EH (cell line): ENCODE measurements around the gene PALB2.
"Not testable (repeated sequence)": the region's sequence is repeated elsewhere in the genome, so short reads cannot be mapped to it uniquely, and the experiment has no call there.

Experiments used
- DNase-seq: peaks from one replicate; pipeline ENCODE4 v3.0.0-alpha.2; 2015; ENCODE audit warnings: low read depth

Gene PALB2

DNA sequence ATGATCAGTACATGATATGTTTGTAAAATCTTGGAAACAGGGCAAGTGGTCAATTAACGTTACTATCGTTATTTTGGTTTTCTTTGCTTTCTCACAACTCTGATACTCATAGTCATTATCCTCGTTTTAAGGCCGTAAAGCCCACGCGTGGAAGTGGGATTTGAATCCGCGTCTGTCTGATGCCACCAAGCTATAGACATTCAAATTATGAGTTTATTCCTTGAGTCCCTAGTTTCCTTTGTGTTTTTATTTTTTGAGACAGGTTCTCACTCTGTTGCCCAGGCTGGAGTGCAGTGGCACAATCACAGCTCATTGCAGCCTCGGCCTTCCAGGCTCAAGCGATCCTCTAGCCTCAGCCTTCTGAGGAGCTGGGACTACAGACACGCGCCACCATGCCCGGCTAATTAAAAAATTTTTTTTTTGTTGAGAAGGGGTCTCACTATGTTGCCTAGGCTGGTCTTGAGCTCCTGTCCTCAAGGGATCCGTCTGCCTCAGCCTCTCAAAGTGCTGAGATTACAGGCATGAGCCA, 1.2 kb upstream of the PALB2 start:
- DNase-seq, result no peak

DNA sequence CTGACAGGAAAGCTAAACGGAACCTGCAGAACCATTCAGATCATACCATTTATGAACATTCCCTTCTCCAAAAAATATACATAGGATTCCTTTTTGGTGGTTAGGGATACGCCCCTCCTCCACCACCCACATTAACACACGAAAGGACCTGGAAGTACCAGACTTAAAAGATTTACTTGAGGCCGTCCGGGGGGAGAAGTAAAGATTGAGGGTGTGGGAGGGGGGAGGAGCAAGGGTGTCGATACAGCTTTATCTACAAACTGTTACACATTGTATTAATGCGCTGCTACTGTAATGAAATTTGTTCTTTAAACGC, 537 bp downstream of the PALB2 start:
- DNase-seq, result no peak

DNA sequence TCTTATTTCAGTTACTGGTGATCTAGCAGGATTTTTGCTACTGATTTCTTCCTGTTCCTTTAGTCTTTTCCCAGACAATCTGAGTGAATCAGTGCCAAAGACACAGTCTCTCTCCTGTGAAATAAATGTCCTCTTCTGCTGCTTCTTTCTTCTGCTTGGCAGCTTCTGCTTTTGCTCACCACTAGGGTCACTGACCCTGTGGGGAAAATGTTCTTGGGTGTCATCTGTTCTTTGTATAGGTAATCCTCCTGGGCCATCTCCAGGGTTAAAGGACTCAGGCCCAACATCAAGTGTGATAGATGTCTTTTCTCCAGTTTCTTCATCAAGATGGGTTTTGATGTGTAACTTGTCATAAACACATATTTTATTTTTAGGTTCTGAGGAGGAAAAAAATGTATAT, 5.2 kb downstream of the PALB2 start:
- no peak for DNase-seq

DNA sequence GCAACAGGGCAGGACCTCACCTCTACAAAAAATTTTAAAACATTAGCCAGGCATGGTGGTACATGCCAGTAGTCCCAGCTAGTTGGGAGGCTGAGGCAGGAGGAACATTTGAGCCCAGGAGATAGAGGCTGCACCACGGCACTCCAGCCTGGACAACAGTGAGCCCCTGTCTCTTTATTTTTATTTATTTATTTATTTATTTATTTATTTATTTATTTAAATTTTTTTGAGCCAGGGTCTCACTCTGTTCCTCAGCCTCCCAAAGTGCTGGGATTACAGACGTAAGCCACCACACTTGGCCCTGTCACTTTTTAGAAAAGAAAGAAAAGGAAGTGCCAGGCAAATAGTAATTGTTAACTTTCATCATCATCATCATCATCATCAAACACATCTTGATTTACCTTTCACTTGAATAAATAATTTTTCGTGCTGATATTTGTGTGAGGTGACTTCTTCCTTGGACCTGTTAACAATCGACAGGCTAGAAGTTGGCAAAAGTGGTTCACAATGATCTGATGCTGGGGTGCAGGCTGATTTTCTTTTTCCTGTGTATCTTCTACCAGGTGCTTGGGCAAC, 6.6 kb downstream of the PALB2 start:
- no peak for DNase-seq

DNA sequence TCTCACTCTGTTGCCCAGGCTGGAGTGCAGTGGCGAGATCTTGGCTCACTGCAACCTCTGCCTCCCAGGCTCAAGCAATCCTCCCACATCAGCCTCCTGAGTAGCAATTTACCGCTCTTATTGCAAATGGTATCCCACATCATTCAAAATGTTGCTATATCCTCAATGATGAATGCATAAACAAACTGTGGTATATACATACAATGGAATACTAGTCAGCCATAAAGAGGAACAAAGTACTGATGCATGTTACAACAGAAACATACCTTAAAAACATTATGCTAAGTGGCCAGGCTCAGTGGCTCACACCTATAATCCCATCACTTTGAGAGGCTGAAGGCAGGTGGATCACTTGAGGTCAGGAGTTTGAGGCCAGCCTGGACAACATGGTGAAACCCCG, 9.2 kb downstream of the PALB2 start:
- not testable (repeated sequence) for DNase-seq

DNA sequence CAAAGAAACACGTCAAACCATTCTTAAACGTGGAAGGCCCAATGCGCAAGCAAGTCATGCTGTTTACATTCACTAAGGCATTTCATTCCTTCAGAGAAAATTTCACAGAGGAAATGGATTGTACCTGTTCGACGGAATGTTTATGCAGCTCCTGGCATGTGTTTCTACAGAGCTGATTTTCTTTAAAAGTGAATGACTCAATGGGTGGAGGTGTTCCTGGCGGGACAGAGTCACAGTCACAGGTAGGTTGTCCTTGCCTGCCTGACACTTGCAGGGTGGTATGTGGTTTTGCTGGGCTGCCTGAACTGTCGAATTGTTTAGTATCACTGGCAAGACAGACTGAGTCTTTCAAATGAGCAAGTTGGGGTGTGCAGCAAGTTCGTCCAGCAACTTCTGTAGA, 11.6 kb downstream of the PALB2 start:
- DNase-seq, result no peak

DNA sequence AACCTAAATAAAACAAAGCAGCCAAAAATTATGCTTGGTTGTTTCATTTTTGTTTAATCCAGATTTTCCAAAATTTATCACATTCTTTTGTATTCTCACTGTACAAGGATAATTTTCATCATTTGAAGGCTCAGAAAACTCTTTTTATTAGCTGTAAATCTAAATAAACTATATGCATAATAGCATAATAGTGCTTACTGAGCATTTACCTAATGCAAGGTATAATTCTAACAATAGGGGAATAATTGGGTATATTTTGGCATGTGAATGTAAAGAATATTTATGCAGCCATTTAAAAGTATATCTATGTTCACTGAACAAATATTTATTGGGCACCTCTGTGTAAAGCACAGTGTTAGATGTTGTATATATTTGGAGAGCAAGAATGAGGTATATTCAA, 17.0 kb downstream of the PALB2 start:
- no peak for DNase-seq

DNA sequence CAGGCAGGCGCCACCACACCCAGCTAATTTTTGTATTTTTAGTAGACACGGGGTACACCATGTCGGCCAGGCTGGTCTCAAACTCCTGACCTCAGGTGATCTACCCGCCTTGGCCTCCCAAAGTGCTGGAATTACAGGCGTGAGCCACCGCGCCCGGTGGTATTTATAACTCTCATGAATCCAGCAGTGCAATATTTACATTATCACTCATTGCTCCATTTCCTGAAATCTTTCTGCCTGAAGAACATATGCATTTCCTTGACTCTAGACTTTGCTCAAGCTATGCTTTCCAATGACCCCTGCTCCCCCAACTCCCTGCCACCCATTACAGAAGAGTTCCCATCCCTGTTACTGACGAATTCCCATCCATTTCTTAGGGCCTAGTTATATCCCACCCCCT, 25.3 kb downstream of the PALB2 start:
- no peak for DNase-seq

DNA sequence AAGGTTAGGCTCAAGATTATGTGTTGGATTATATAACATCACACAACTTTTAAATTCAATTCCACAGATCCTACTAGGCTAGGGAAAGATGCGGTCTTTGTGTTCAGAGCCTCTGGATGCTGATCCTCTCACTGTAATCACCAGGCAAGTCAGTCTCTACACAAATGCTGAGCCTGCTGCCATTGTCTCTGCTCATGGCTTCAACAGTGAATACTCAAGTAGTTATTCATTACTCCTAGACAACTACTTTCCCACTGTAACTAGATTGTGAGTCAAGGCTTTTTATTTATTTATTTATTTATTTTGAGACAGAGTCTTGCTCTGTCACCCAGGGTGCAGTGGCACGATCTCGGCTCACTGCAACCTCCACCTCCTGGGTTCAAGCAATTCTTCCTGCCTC, 29.2 kb downstream of the PALB2 start:
- peak; percentile 3 for DNase-seq

DNA sequence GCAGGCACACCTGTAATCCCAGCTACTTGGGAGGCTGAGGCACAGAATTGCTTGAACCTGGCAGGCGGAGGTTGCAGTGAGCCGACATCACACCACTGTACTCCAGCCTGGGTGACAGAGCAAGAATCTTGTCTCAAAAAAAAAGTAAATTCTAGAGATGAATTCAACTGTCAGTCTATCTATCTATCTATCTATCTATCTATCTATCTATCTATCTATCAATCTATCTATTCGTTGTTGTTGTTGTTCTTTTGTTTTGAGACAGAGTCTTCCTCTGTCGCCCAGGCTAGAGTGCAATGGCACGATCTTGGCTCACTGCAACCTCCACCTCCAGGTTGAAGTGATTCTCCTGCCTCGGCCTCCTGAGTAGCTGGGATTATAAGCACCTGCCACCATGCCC, 30.2 kb downstream of the PALB2 start:
- not testable (repeated sequence) for DNase-seq

DNA sequence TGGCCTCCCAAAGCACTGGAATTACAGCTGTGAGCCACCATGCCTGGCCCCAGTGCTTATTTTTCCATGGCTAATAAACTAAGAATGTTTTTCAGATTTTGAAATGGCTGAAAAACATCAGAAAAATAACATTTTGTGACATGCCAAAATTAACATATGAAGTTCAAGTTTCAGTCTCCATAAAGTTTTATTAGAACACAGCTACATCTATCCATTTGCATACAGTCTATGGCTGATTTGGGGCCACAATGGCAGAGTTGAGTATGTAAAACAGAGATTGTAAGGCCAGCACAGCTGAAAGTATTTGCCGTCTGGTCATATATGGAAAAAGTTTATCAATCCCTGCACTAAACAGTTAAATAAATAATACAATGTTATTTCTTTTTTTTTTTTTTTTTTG, 31.2 kb downstream of the PALB2 start:
- no peak for DNase-seq

DNA sequence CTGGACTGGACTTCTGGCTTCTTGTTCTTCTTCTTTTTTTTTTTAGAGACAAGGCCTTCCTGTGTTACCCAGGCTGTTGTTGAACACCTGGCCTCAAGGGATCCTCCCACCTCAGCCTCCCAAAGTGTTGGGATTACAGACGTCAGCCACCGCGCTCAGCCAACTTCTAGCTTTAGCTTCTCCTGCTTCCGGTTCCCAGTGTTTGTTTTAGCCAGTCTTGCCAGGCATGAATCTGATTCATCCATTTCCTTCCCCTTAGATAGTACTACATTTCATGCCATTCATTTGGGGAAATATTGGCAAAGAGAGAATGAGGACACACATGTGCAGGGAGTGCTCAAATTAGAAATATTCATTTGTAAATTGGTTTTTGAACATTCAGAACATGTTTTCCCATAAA, 32.9 kb downstream of the PALB2 start:
- DNase-seq, result peak; percentile 74

DNA sequence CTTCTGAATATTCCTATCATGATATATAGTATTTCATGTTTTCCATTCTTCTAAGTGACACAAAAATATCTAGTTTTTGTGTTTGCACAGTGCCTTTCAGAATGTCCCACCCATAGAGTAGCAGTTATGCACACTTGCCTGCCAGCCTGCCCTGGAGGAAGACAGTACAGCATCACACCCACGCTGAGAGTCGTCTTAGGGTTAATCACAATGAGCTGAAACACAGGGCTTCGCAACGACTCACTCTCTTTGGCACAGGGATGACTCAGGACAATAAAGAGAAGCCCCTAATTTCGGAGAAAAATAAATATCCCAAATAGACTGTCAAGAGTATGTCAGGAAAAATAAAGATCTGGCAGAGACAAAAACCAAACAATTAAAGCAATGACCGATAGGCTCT, 33.4 kb downstream of the PALB2 start:
- peak; percentile 59 for DNase-seq

DNA sequence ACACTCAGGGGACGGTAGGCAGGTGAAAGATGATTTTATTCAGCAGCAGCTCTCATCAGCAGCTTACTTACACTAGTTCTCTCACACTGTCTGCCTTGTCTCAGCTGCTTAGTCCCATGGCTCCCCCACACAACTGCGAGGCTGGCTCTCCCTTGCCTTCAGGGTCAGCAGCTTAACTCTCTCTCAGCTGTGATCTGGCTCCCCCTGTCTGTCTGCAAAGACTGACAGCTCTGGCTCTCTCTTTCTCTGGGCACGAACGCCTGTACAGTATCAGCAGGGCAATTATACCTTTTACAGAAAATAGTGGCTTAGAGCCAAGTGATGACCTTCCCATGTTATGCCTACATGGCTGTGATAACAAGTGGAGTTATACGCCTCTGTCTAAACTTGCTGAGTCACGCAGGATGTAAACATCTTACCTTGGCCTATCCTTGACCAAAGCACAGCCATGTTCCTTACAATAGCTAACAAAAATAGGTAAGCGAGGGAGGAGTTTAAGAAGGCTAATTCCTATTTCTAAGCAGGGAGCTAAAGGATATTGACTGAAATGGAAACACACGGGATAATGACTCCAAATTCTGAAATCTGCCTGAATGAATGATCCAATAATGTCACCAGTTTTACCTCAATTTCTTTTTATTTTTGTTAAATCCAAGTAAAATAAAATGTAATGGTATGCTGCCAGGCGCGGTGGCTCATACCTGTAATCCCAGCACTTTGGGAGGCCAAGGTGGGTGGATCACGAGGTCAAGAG, 43.9 kb downstream of the PALB2 start:
- DNase-seq, result peak; percentile 15

DNA sequence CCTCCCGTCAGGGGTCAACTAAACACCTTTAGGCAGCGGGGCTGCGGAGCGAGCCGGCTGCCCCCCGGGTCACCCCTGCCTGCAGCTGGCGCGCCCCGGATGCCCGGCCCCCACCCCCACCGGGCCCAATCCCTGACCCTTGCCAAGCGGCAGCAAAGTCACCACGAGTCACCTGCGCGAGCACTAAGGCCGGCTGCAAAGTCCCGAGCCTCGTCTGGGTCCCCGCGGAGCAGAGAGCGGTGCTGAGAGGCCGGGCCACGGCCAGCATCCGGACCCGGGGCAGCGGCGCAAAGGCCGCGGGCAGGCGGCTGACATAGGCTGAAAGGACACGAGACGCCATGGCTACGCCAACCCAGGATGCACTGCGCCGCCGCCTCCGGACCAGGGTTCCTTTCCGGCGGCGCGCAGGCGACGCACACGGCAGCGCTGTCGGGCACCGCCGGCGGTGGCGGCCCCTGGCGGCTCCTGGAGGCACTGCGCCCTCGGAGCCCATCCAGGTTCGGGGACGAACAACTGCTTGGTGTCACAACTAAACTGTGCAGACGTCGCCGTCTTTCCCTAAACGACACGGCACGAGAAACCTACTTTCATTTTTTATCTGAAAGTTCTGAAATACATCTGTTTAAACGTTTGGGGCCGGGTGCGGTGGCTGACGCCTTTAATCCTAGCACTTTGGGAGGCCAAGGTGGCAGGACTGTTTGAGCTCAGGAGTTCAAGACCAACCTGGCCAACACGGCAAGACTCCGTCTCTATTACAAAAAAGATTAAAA, 45.0 kb downstream of the PALB2 start, which contains the start of gene NDUFAB1:
NDUFAB1 (minus strand) TSS at position 366 of the 770 bp plus-strand sequence; CDS start at position 340, 26 bp downstream.
- peak; percentile 89 for DNase-seq

DNA sequence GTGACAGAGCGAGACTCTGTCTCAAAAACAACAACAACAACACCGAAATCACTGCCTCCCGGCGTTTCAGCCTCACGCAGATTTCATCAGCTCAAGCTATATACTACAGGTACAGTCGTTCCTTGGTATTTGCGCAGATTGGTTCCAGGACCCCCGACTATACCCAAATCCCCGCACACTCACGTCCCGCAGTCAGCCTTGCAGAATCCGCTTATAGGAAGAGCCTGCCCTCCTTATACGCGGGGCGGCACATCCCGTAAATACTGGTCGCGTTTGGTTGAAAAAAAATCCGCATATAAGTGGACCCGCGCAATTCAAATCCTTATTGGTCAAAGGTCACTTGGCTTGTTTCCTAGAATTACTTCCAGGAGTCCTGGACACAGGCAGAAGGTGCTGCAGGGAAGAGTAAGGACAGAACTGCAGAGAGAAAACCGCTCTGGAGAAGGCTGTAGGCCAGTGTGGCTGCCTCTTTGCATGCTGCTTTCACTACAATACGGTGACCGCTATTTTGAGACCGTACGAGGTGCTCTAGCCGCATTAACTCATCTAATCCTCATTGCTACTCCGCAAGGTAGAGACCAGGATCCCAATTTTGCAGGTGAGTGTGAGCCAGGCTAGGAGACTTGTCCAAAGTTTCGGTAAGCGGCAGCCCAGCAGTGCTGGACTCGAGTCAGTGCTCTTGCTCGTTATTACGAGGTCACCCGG, 45.7 kb downstream of the PALB2 start:
- DNase-seq, result peak; percentile 7

DNA sequence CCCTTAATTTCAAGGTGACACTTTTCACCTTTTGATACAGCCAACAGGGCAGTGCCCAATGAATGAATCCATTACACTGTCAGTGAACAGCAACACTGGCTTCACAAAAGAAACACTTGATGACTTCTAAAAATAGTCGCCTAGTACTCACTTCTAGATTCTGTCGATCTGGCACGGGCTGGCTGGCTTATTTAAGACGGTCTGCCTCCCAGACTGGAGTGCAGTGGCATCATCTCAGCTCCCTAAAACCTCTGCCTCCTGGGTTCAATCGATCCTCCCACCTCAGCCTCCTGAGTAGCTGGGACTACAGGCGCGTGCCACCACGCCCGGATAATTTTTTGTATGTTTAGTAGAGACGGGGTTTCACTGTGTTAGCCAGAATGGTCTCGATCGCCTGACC, 46.9 kb downstream of the PALB2 start:
- DNase-seq, result no peak

DNA sequence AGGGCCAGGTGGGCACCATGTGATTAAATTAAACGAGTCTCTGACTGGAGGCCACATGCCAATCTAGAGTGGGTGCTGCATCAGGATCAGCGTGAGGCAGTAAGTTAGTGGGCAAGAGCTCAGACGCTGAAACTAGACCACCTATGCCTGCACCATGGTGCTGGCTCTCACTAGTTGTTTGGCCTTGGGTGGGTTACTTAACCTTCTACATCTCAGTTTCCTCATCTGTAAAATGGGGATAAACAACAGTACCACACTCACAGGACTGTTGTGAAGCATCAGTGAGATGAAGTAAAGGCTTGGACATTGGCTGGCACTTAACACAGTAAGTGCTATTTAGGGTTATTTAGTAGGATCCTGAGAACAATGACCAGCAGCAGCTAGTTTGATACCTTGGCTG, 50.9 kb downstream of the PALB2 start:
- DNase-seq, result no peak

DNA sequence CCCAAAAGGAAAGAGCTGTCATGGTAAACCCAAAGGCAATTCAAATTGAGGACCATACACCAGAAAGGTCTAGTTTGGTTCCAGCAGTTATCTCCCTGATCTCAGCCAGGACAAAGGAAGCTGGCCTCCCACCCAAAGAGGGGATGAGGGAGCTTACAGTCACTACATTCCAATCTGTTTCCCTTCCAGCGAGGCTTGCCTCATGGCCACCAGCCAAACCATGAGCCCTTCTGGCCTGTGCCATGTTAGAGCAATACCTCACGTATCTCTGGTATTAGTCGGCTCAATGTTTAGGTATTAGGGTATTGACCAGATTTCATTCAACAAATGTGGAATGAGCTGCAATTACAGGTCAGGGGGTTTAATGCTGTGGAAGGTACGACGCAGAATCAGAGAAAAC, 53.4 kb downstream of the PALB2 start:
- DNase-seq, result peak; percentile 96

DNA sequence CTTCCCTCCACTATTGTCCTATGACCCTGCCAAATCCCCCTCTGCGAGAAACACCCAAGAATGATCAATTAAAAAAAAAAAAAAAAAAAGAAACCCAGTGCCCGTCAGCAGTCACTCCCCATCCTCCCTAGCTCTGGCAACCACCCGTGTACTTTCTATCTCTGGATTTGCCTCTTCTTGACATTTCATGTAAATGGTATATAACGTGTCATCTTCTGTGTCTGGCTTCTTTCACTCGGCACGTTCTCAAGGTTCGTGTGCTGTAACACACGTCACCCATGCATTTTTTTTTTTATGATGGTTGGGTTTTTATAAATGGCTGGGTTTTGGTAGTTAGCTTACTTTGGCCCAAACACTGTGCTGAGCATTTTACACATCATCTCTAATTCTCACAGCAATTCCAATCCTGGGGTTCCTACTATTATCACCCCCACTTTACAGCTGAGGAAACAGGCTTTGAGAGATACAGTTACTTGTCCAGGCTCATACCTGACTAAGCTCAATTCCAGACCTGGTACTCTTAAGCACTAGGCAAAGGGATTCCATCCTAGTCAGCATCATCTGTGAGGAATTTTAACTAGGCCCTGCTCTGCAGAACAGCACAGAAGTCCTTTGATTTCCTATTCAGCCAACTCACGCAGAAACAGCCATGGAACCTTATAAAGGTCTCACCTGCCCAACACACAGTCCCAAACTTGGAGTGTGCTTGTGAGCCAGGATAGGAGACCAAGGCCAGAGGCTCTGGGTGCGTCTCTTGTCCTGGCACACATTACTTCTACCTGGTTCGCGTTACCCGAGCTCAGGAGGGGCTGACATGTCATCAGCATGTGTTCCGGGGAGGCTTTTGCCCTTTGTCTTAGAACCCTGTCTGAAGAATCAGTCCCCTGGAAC, 56.7 kb downstream of the PALB2 start:
- no peak for DNase-seq

DNA sequence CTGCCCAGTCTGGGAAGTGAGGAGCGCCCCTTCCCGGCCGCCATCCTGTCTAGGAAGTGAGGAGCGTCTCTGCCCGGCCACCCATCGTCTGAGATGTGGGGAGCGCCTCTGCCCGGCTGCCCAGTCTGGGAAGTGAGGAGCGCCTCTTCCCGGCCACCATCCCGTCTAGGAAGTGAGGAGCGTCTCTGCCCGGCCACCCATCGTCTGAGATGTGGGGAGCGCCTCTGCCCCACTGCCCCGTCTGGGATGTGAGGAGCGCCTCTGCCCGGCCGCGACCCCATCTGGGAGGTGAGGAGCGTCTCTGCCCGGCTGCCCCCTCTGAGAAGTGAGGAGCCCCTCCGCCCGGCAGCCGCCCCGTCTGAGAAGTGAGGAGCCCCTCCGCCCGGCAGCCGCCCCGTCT, 57.8 kb downstream of the PALB2 start:
- DNase-seq, result not testable (repeated sequence)
